Mesendoderm (in vitro differentiated cells): Measurements from ENCODE around the gene EFL1.

Experiments used
- DNase-seq: peaks from one replicate; pipeline ENCODE4 v3.0.0; 2013
- H2AK5ac ChIP-seq: 2 replicates; pipeline ENCODE4 v1.6.1; 2013; ENCODE audit warnings: low read length, inconsistent platforms
- H2BK120ac ChIP-seq: 2 replicates; pipeline ENCODE4 v1.6.1; 2013; ENCODE audit warnings: low read depth, mild to moderate bottlenecking, low read length, moderate library complexity, mixed read lengths
- H2BK15ac ChIP-seq: replicated peaks from 2 replicates; pipeline ENCODE4 v1.6.1; 2013; ENCODE audit warnings: low read depth, mild to moderate bottlenecking, moderate library complexity
- H2BK5ac ChIP-seq: 2 replicates; pipeline ENCODE4 v1.6.1; 2013; ENCODE audit warnings: low read length, inconsistent platforms
- H3K18ac ChIP-seq: 2 replicates; pipeline ENCODE4 v1.6.1; 2013; ENCODE audit warnings: mild to moderate bottlenecking, low read length, mixed read lengths
- H3K23ac ChIP-seq: one replicate; pipeline ENCODE4 v1.6.1; 2013; ENCODE audit warnings: low read length
- H3K27ac ChIP-seq: 2 replicates; pipeline ENCODE4 v1.5.1; 2013; ENCODE audit warnings: low read depth, mild to moderate bottlenecking, inconsistent platforms, low read length, moderate library complexity
- H3K27me3 ChIP-seq: 2 replicates; pipeline ENCODE4 v1.6.1; 2013; ENCODE audit warnings: low read length, control low read depth, mild to moderate bottlenecking, inconsistent platforms; ENCODE audit not compliant: insufficient read depth, poor library complexity
- H3K36me3 ChIP-seq: 2 replicates; pipeline ENCODE4 v1.6.1; 2013; ENCODE audit warnings: low read length, inconsistent platforms; ENCODE audit not compliant: control insufficient read depth, insufficient read depth
- H3K4ac ChIP-seq: one replicate; pipeline ENCODE4 v1.6.1; 2013; ENCODE audit warnings: low read depth, mild to moderate bottlenecking, low read length, moderate library complexity
- H3K4me1 ChIP-seq: 2 replicates; pipeline ENCODE4 v1.6.1; 2013; ENCODE audit warnings: low read depth, low read length, inconsistent platforms; ENCODE audit not compliant: control insufficient read depth
- H3K4me2 ChIP-seq: 2 replicates; pipeline ENCODE4 v1.6.1; 2013; ENCODE audit warnings: low read length
- H3K4me3 ChIP-seq: 2 replicates; pipeline ENCODE4 v1.5.1; 2013; ENCODE audit warnings: mild to moderate bottlenecking, low read length
- H3K56ac ChIP-seq: one replicate; pipeline ENCODE4 v1.6.1; 2013; ENCODE audit warnings: low read length
- H3K79me1 ChIP-seq: 2 replicates; pipeline ENCODE4 v1.6.1; 2013; ENCODE audit warnings: low read length, inconsistent platforms
- H3K79me2 ChIP-seq: 2 replicates; pipeline ENCODE4 v1.6.1; 2013; ENCODE audit warnings: mild to moderate bottlenecking, low read length; ENCODE audit not compliant: control insufficient read depth, insufficient read depth
- H3K9ac ChIP-seq: 2 replicates; pipeline ENCODE4 v1.6.1; 2013; ENCODE audit warnings: low read length, inconsistent platforms
- H4K5ac ChIP-seq: one replicate; pipeline ENCODE4 v1.6.1; 2013; ENCODE audit warnings: low read length
- H4K8ac ChIP-seq: one replicate; pipeline ENCODE4 v1.6.1; 2013; ENCODE audit warnings: low read depth, mild to moderate bottlenecking, control low read depth, low read length, moderate library complexity
- WGBS: extraction: QIAGEN DNeasy Blood & Tissue Kit; methylation state at CpG from one replicate; pipeline ENCODE4 v1.1.7; 2013; ENCODE audit warnings: low lambda C conversion rate, missing lambda C conversion rate; ENCODE audit not compliant: insufficient coverage; ENCODE audit errors: extremely low coverage; 5-methylcytosine and 5-hydroxymethylcytosine counted together

EFL1 gene

GRCh38 chr15:82165948-82166376 is 96.6 kb downstream of the EFL1 start:
- Histone ChIP-seq H3K18ac (no peak overlapping the region), H3K56ac (no peak overlapping the region), H3K4me1 (no peaks in the 10 kb centered on the region), H3K4me2 (no peak overlapping the region), H2BK120ac (no peak overlapping the region), H2BK5ac (no peak overlapping the region), H4K5ac (no peak overlapping the region), H2BK15ac (no peak overlapping the region), H3K27ac (no peak overlapping the region), H4K8ac (no peak overlapping the region), H3K4ac (no peak overlapping the region), H3K27me3 (no peaks in the 10 kb centered on the region), H3K79me2 (no peaks in the 10 kb centered on the region), H3K9ac (no peak overlapping the region), H3K23ac (no peak overlapping the region), H3K36me3 (no peaks in the 10 kb centered on the region), H3K79me1 (no peaks in the 10 kb centered on the region), H3K4me3 (no peak overlapping the region), H2AK5ac (no peak overlapping the region)
- no CpG with 5 or more reads among the region's 1 CpG for WGBS
- DNase-seq, result no peak

GRCh38 chr15:82159922-82160321 is 102.6 kb downstream of the EFL1 start:
- no CpG with 5 or more reads among the region's 2 CpGs for WGBS
- Histone ChIP-seq H3K56ac (no peak overlapping the region), H4K8ac (no peak overlapping the region), H2BK15ac (no peak overlapping the region), H3K4me1 (no peaks in the 10 kb centered on the region), H3K27me3 (no peaks in the 10 kb centered on the region), H4K5ac (no peak overlapping the region), H3K79me2 (no peaks in the 10 kb centered on the region), H3K4ac (no peak overlapping the region), H3K4me2 (no peak overlapping the region), H2BK120ac (no peak overlapping the region), H3K36me3 (no peaks in the 10 kb centered on the region), H3K9ac (no peak overlapping the region), H3K18ac (no peak overlapping the region), H2BK5ac (no peak overlapping the region), H3K23ac (no peak overlapping the region), H2AK5ac (no peak overlapping the region), H3K4me3 (no peak overlapping the region), H3K79me1 (no peaks in the 10 kb centered on the region), H3K27ac (no peak overlapping the region)
- peak; percentile 78 for DNase-seq

GRCh38 chr15:82158811-82159210 is 103.7 kb downstream of the EFL1 start:
- no peak overlapping the region for H4K8ac ChIP-seq
- H4K5ac ChIP-seq, result no peak overlapping the region
- H2BK5ac ChIP-seq, result no peak overlapping the region
- no peak overlapping the region for H2BK120ac ChIP-seq
- H3K4me3 ChIP-seq, result no peak overlapping the region
- no peak overlapping the region for H3K23ac ChIP-seq
- no peak overlapping the region for H3K4me2 ChIP-seq
- H3K9ac ChIP-seq, result no peak overlapping the region
- no peak for DNase-seq
- no CpG with 5 or more reads among the region's 4 CpGs for WGBS
- no peak overlapping the region for H3K27ac ChIP-seq
- H3K56ac ChIP-seq, result no peak overlapping the region
- no peaks in the 10 kb centered on the region for H3K36me3 ChIP-seq
- no peaks in the 10 kb centered on the region for H3K79me1 ChIP-seq
- no peak overlapping the region for H2AK5ac ChIP-seq
- no peaks in the 10 kb centered on the region for H3K79me2 ChIP-seq
- no peaks in the 10 kb centered on the region for H3K27me3 ChIP-seq
- no peak overlapping the region for H3K4ac ChIP-seq
- no peaks in the 10 kb centered on the region for H3K4me1 ChIP-seq
- no peak overlapping the region for H3K18ac ChIP-seq
- no peak overlapping the region for H2BK15ac ChIP-seq

GRCh38 chr15:82150645-82151044 is 111.9 kb downstream of the EFL1 start:
- no peak for DNase-seq
- Histone ChIP-seq H3K4ac (no peak overlapping the region), H3K18ac (no peak overlapping the region), H2BK15ac (no peak overlapping the region), H3K79me1 (no peaks in the 10 kb centered on the region), H3K27ac (no peak overlapping the region), H2BK120ac (no peak overlapping the region), H3K9ac (no peak overlapping the region), H3K23ac (no peak overlapping the region), H3K56ac (no peak overlapping the region), H2BK5ac (no peak overlapping the region), H3K4me3 (no peak overlapping the region), H3K79me2 (no peaks in the 10 kb centered on the region), H2AK5ac (no peak overlapping the region), H4K8ac (no peak overlapping the region), H4K5ac (no peak overlapping the region), H3K36me3 (no peaks in the 10 kb centered on the region), H3K27me3 (no peaks in the 10 kb centered on the region), H3K4me2 (no peak overlapping the region), H3K4me1 (no peaks in the 10 kb centered on the region)
- WGBS, result no CpG with 5 or more reads among the region's 1 CpG

- no peak overlapping the region for H2AK5ac ChIP-seq
- no peak overlapping the region for H2BK5ac ChIP-seq
- no peak overlapping the region for H4K8ac ChIP-seq
- H3K4ac ChIP-seq, result no peak overlapping the region
- H3K9ac ChIP-seq, result no peak overlapping the region
- no peaks in the 10 kb centered on the region for H3K79me2 ChIP-seq
- no peaks in the 10 kb centered on the region for H3K27me3 ChIP-seq
- no peaks in the 10 kb centered on the region for H3K36me3 ChIP-seq
- no peak overlapping the region for H3K23ac ChIP-seq
- DNase-seq, result peak; percentile 66
- no CpG with 5 or more reads among the region's 8 CpGs for WGBS
- no peak overlapping the region for H3K27ac ChIP-seq
- H3K18ac ChIP-seq, result no peak overlapping the region
- H3K4me2 ChIP-seq, result no peak overlapping the region
- H3K4me3 ChIP-seq, result no peak overlapping the region
- H2BK120ac ChIP-seq, result no peak overlapping the region
- no peak overlapping the region for H3K56ac ChIP-seq
- H4K5ac ChIP-seq, result no peak overlapping the region
- no peaks in the 10 kb centered on the region for H3K79me1 ChIP-seq
- no peaks in the 10 kb centered on the region for H3K4me1 ChIP-seq
- H2BK15ac ChIP-seq, result no peak overlapping the region
These were observed 115.5 kb downstream of the EFL1 start for GRCh38 chr15:82146990-82147461.

GRCh38 chr15:82146576-82146975 is 116.0 kb downstream of the EFL1 start:
- H3K27me3 ChIP-seq, result no peaks in the 10 kb centered on the region

More at GRCh38 chr15:82146576-82146975, 116.0 kb downstream of the EFL1 start:
- Histone ChIP-seq H3K4me2 (no peak overlapping the region), H3K56ac (no peak overlapping the region), H4K8ac (no peak overlapping the region), H3K4me3 (no peak overlapping the region), H3K79me1 (no peaks in the 10 kb centered on the region), H4K5ac (no peak overlapping the region), H2BK15ac (no peak overlapping the region), H3K27ac (no peak overlapping the region), H3K79me2 (no peaks in the 10 kb centered on the region), H3K9ac (no peak overlapping the region), H3K4me1 (no peaks in the 10 kb centered on the region), H3K4ac (no peak overlapping the region), H3K36me3 (no peaks in the 10 kb centered on the region), H2BK120ac (no peak overlapping the region), H3K18ac (no peak overlapping the region), H2BK5ac (no peak overlapping the region), H2AK5ac (no peak overlapping the region), H3K23ac (no peak overlapping the region)
- WGBS, result no CpG with 5 or more reads among the region's 3 CpGs
- no peak for DNase-seq
